Measurements from ENCODE around the gene SHMT2. TPM values are rescaled to one million over a fixed set of nuclear protein-coding genes. Genes with fewer than 3 reads are reported as not detected.

Gene SHMT2
- total and polyA plus RNA-seq, 2 of the 13 experiments (the other 11 are each of a cell fraction or from before 2014, with no cell fraction given): 181 to 393 TPM

GRCh38 chr12:57237596-57237931, 8.1 kb downstream of the SHMT2 start:
- no TSS peak for BruUV-seq (replicated peaks)
- 61% methylated on average over 5 of the region's 5 CpGs for WGBS (ENCODE audit: low lambda C conversion rate)
- Histone ChIP-seq H3K79me2 (ENCODE audit: insufficient read depth, low read length) (no peaks in the 10 kb centered on the region), H4K20me1 (ENCODE audit: insufficient read depth, low read length) (peaks cover 8% of the 10 kb centered on the region; the same call in 1 of the 2 replicates), H3K27me3 (ENCODE audit: control insufficient read depth in 1 of 2, insufficient read depth in 2 of 2, low read length in 2 of 2) (peaks cover 16 to 34% of the 10 kb centered on the region in 2 experiments), H3K36me3 (replicated peaks in 1 of 2; ENCODE audit: control insufficient read depth in 1 of 2, insufficient read depth in 2 of 2, low read length in 2 of 2) (peaks cover 12 to 20% of the 10 kb centered on the region in 2 experiments), H3K9me3 (ENCODE audit: low read length) (no peaks in the 10 kb centered on the region), H3K4me3 (replicated peaks in 1 of 3; ENCODE audit: insufficient read depth in 1 of 3, low read depth in 2 of 3, low read length in 3 of 3) (peak overlapping the region; percentile 66 to 83 (median 67); a peak in 5 of 6 replicates), H3K9ac (ENCODE audit: insufficient read depth, low read depth, low read length) (peak overlapping the region; percentile 23; the same call in 1 of the 2 replicates), H2AFZ (ENCODE audit: low read length) (no peak overlapping the region), H3K4me1 (ENCODE audit: insufficient read depth, low read length) (peaks cover 83% of the 10 kb centered on the region), H3K27ac (ENCODE audit: extremely low read length, insufficient read depth, low read length) (no peak overlapping the region), H3K4me2 (ENCODE audit: low read depth, low read length) (peak overlapping the region; percentile 99)
- POLR2A ChIA-PET: interaction anchor here (0.9 to 8.9 kb wide), 5 partner anchors 7 to 218 kb away, joined by 3 to 116 read pairs (median 3); partner anchors contain the start of genes INHBE and SHMT2
- FAIRE-seq (no peak), ATAC-seq (no peak), DNase-seq (ENCODE audit: low spot score) (no peak)
- intact Hi-C loops (cut with micrococcal nuclease; ENCODE audit: unreplicated experiment) (no loop called here), in situ Hi-C loops (cut with HindIII; ENCODE audit: extremely low pct_ligation_motif_present, low pct_unique_long_range_greater_than_20kb) (no loop called here)
- CTCF ChIA-PET (ENCODE audit: low intra/inter-chr PET ratio, low total read pairs): interaction anchor here (4.9 to 11.7 kb wide), 2 partner anchors 11 to 24 kb away, joined by 87 to 308 read pairs; partner anchors contain the start of genes NXPH4 and SHMT2
- no peak for TF ChIP-seq CHD2 (IDR thresholded peaks at IDR 0.05; ENCODE audit: low read depth, low read length)

DNA sequence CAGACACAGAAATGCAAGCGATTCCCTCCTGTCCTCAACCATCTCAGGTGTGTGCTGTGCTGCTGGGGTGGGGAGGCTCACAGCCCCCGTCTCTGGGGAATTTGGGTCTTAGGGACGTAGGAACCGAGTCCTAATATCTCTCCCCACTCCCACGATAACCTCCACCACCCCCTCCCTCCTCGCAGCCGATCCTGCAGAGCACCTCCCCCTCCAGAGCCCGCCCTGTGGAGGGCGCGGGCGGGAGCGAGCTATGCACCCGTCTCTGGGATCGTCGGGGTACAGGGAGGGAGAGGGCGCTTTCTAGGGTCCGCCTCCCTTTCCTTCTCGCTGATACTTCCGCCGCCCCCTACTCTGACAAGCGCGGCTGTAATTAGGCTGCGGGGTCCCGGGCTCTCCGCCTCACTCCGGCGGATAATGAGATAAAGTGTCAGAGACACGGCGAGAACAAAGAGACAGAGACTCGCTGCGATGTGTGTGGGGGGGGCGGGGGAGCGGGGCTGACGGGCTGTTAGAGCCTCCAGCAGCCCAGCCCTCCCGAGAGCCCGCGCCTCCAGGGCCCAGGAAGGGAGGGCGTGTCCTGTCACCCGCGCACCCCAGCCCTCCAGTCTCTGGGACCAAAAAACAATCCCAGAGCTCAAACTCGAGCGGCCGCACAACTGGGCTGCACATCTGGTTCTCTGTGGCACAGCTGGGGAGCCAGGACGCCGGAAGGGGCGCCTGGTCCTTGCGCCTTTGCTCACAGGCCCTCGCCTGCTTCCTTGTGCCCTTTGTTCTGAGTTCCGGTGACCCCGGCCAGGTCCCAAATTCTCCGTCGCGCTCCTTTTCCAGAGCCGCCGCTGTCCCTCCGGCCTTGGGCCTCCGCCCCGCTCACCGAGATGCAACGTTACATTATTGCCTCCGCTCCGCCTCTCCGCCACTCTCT, 8.7 kb downstream of the SHMT2 start:
- H2AFZ ChIP-seq (ENCODE audit: low read length): no peak overlapping the region
- in situ Hi-C loops (cut with HindIII; ENCODE audit: extremely low pct_ligation_motif_present, low pct_unique_long_range_greater_than_20kb): no loop called here
- FAIRE-seq: no peak
- ChIA-PET CTCF (ENCODE audit: low intra/inter-chr PET ratio, low total read pairs) (interaction anchor here (4.9 to 11.7 kb wide), 2 partner anchors 12 to 24 kb away, joined by 87 to 308 read pairs; partner anchors contain the start of genes NXPH4 and SHMT2), POLR2A (interaction anchor here (0.9 to 8.9 kb wide), 7 partner anchors 8 to 217 kb away, joined by 3 to 116 read pairs (median 3); partner anchors contain the start of genes INHBE and SHMT2)
- BruUV-seq (replicated peaks): no TSS peak
- H3K79me2 ChIP-seq (ENCODE audit: insufficient read depth, low read length): no peaks in the 10 kb centered on the region
- peaks cover 18 to 41% of the 10 kb centered on the region in 2 experiments for H3K27me3 ChIP-seq (ENCODE audit: control insufficient read depth in 1 of 2, insufficient read depth in 2 of 2, low read length in 2 of 2)
- peak overlapping the region; percentile 66 to 83 (median 67) for H3K4me3 ChIP-seq (replicated peaks in 1 of 3; ENCODE audit: insufficient read depth in 1 of 3, low read depth in 2 of 3, low read length in 3 of 3)
- peaks cover 8% of the 10 kb centered on the region; the same call in 1 of the 2 replicates for H4K20me1 ChIP-seq (ENCODE audit: insufficient read depth, low read length)
- H3K4me2 ChIP-seq (ENCODE audit: low read depth, low read length): peak overlapping the region; percentile 99
- H3K4me1 ChIP-seq (ENCODE audit: insufficient read depth, low read length): peaks cover 83% of the 10 kb centered on the region
- DNase-seq (ENCODE audit: low spot score): no peak
- H3K36me3 ChIP-seq (replicated peaks in 1 of 2; ENCODE audit: control insufficient read depth in 1 of 2, insufficient read depth in 2 of 2, low read length in 2 of 2): peaks cover 6 to 14% of the 10 kb centered on the region in 2 experiments
- no peaks in the 10 kb centered on the region for H3K9me3 ChIP-seq (ENCODE audit: low read length)
- peak; percentile 14 for ATAC-seq
- WGBS (ENCODE audit: low lambda C conversion rate): 9% methylated on average over 23 of the region's 63 CpGs
- H3K27ac ChIP-seq (ENCODE audit: extremely low read length, insufficient read depth, low read length): no peak overlapping the region
- intact Hi-C loops (cut with micrococcal nuclease; ENCODE audit: unreplicated experiment): loop anchor here (2.0 kb wide), 1 partner anchor 13 kb away; no protein-coding TSS in a partner anchor
- peak overlapping the region; percentile 45 for H3K9ac ChIP-seq (ENCODE audit: insufficient read depth, low read depth, low read length)
- TF ChIP-seq IKZF4 (CRISPR knock-in tag; IDR thresholded peaks at IDR 0.05; ENCODE audit: borderline replicate concordance, low read depth, not compliant biosample characterization) (no peak), ZNF510 (CRISPR knock-in tag; IDR thresholded peaks at IDR 0.05; ENCODE audit: low read depth) (no peak), PHB2 (IDR thresholded peaks at IDR 0.05; ENCODE audit: partially characterized antibody) (no peak), FOXP1 (IDR thresholded peaks at IDR 0.05) (no peak), FOXP1 (CRISPR knock-in tag; IDR thresholded peaks at IDR 0.05) (no peak), ZNF670 (CRISPR knock-in tag; IDR thresholded peaks at IDR 0.05; ENCODE audit: borderline replicate concordance) (peak; percentile 27; the same call in 1 of the 2 replicates), ZFY (CRISPR knock-in tag; IDR thresholded peaks at IDR 0.05) (peak; percentile 9; the same call in 1 of the 2 replicates), ZMAT3 (CRISPR knock-in tag; conservative IDR thresholded peaks at IDR 0.05) (no peak)
- TF ChIP-seq, protein P1, sequence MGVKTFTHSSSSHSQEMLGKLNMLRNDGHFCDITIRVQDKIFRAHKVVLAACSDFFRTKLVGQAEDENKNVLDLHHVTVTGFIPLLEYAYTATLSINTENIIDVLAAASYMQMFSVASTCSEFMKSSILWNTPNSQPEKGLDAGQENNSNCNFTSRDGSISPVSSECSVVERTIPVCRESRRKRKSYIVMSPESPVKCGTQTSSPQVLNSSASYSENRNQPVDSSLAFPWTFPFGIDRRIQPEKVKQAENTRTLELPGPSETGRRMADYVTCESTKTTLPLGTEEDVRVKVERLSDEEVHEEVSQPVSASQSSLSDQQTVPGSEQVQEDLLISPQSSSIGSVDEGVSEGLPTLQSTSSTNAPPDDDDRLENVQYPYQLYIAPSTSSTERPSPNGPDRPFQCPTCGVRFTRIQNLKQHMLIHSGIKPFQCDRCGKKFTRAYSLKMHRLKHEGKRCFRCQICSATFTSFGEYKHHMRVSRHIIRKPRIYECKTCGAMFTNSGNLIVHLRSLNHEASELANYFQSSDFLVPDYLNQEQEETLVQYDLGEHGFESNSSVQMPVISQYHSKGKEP (CRISPR knock-in tag; IDR thresholded peaks at IDR 0.05): no peak
- TF ChIP-seq, protein P2, sequence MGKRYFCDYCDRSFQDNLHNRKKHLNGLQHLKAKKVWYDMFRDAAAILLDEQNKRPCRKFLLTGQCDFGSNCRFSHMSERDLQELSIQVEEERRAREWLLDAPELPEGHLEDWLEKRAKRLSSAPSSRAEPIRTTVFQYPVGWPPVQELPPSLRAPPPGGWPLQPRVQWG (CRISPR knock-in tag; IDR thresholded peaks at IDR 0.05; ENCODE audit: borderline replicate concordance, low read depth): no peak

Measured in HepG2 (cell line).